Right atrium auricular region (tissue), 2 donors: ENCODE results near the gene RDH13. TPM values are rescaled to one million over a fixed set of nuclear protein-coding genes. Genes with fewer than 3 reads are reported as not detected.

Experiments used
- DNase-seq: peaks from one replicate; pipeline ENCODE4 v3.0.0-alpha.2; 2019; ENCODE audit warnings: low spot score
- H3K27ac ChIP-seq, 2 donors: fragments of 200-600 bp; sonication (generic); 1 replicate in 1 of 2; 2 replicates in 1 of 2; pipeline ENCODE4 v1.5.1; 2016 to 2019
- H3K27me3 ChIP-seq, 2 donors: fragments of 200-600 bp; sonication (generic); one replicate each; pipeline versions ENCODE4 v1.5.1 to v1.6.0; 2017 to 2019
- H3K36me3 ChIP-seq: fragments of 200-600 bp; sonication (generic); one replicate; pipeline ENCODE4 v1.5.1; 2016
- H3K4me1 ChIP-seq, 2 donors: fragments of 200-600 bp; sonication (generic); one replicate each; pipeline versions ENCODE4 v1.5.1 to v1.6.0; 2017 to 2019
- H3K4me3 ChIP-seq, 2 donors: fragments of 200-600 bp; sonication (generic); 1 replicate in 1 of 2; 2 replicates in 1 of 2; pipeline ENCODE4 v1.5.1; 2017 to 2019; ENCODE audit warnings: mild to moderate bottlenecking in 1 of 2, moderate library complexity in 1 of 2
- H3K9me3 ChIP-seq, 2 donors: fragments of 200-600 bp; sonication (generic); one replicate each; pipeline ENCODE4 v1.5.1; 2019
- CTCF ChIP-seq, 2 donors: fragments of 200-600 bp; sonication (generic); IDR thresholded peaks; one replicate each; pipeline ENCODE4 v1.5.1; 2019; ENCODE audit warnings: antibody characterized with exemption in 2 of 2
- total RNA-seq, 2 donors: library from RNA; depleted of rRNA; stranded (reverse); fragments of >200 nt; gene quantifications; one replicate each; pipeline ENCODE4 v1.1.0, GENCODE V29; 2016

RDH13 gene
- total RNA-seq, 2 donors from 2014 or later, result 26.5 to 28.1 TPM

- Histone ChIP-seq H3K27ac (no peak overlapping the region), H3K4me3 (no peak overlapping the region), H3K4me1 (peaks cover 0 to 4% of the 10 kb centered on the region in 2 donors), H3K9me3 (peaks cover 0 to 8% of the 10 kb centered on the region in 2 donors), H3K36me3 (peaks cover 48% of the 10 kb centered on the region), H3K27me3 (no peaks in the 10 kb centered on the region)
- DNase-seq, result no peak
- TF ChIP-seq CTCF (IDR thresholded peaks at IDR 0.05), result no peak
These were observed 43.6 kb upstream of the RDH13 start for GRCh38 chr19:55106591-55106990.

GRCh38 chr19:55105237-55105636 lies 42.3 kb upstream of the RDH13 start:
- Histone ChIP-seq H3K27me3 (no peaks in the 10 kb centered on the region), H3K4me1 (peaks cover 0 to 4% of the 10 kb centered on the region in 2 donors), H3K36me3 (peaks cover 57% of the 10 kb centered on the region), H3K4me3 (no peak overlapping the region), H3K9me3 (peaks cover 0 to 8% of the 10 kb centered on the region in 2 donors), H3K27ac (no peak overlapping the region)
- TF ChIP-seq CTCF (IDR thresholded peaks at IDR 0.05), result no peak
- DNase-seq, result no peak

GRCh38 chr19:55103190-55103589 lies 40.2 kb upstream of the RDH13 start:
- Histone ChIP-seq H3K27ac (no peak overlapping the region), H3K36me3 (peaks cover 60% of the 10 kb centered on the region), H3K4me3 (no peak overlapping the region), H3K27me3 (no peaks in the 10 kb centered on the region), H3K4me1 (peaks cover 0 to 20% of the 10 kb centered on the region in 2 donors), H3K9me3 (peaks cover 0 to 8% of the 10 kb centered on the region in 2 donors)
- TF ChIP-seq CTCF (IDR thresholded peaks at IDR 0.05), result no peak
- no peak for DNase-seq

GRCh38 chr19:55101261-55101660 lies 38.3 kb upstream of the RDH13 start:
- H3K27me3 ChIP-seq, result no peaks in the 10 kb centered on the region
- peaks cover 0 to 20% of the 10 kb centered on the region in 2 donors for H3K4me1 ChIP-seq
- no peak for DNase-seq
- peaks cover 0 to 8% of the 10 kb centered on the region in 2 donors for H3K9me3 ChIP-seq
- no peak overlapping the region for H3K27ac ChIP-seq
- peaks cover 57% of the 10 kb centered on the region for H3K36me3 ChIP-seq
- TF ChIP-seq CTCF (IDR thresholded peaks at IDR 0.05), result no peak
- H3K4me3 ChIP-seq, result no peak overlapping the region

- peaks cover 72% of the 10 kb centered on the region for H3K36me3 ChIP-seq
These were observed 36.9 kb upstream of the RDH13 start for GRCh38 chr19:55099557-55100506.

More at GRCh38 chr19:55099557-55100506, 36.9 kb upstream of the RDH13 start:
- H3K4me3 ChIP-seq, result no peak overlapping the region
- peaks cover 0 to 20% of the 10 kb centered on the region in 2 donors for H3K4me1 ChIP-seq
- H3K27me3 ChIP-seq, result no peaks in the 10 kb centered on the region
- H3K9me3 ChIP-seq, result peaks cover 0 to 8% of the 10 kb centered on the region in 2 donors
- DNase-seq, result no peak
- peak overlapping the region in 1 of 2 donors; percentile 2 for H3K27ac ChIP-seq
- peak in 1 of 2 donors; percentile 31 for TF ChIP-seq CTCF (IDR thresholded peaks at IDR 0.05)
